Upper lobe of right lung (tissue), 1 donor: Measurements from ENCODE around the gene GRID2. TPM values are rescaled to one million over a fixed set of nuclear protein-coding genes. Genes with fewer than 3 reads are reported as not detected.
A peak's percentile ranks its signal among the peaks of the same experiment; 100 is the strongest.

Experiments
- ATAC-seq: fragments of 200-7000 bp; cut with Tn5 transposase; one replicate; pipeline ENCODE4 v1.9.1; 2020; ENCODE audit warnings: mild to moderate bottlenecking, moderate library complexity
- DNase-seq: peaks from one replicate; pipeline ENCODE4 v3.0.0-alpha.2; 2020
- H3K27ac ChIP-seq: fragments of 200-600 bp; one replicate; pipeline ENCODE4 v1.8.0; 2022
- H3K27me3 ChIP-seq: fragments of 200-600 bp; one replicate; pipeline ENCODE4 v1.8.0; 2022; ENCODE audit warnings: mild to moderate bottlenecking
- H3K36me3 ChIP-seq: fragments of 200-600 bp; one replicate; pipeline ENCODE4 v1.8.0; 2022
- H3K4me1 ChIP-seq: fragments of 200-600 bp; one replicate; pipeline ENCODE4 v1.8.0; 2022
- H3K4me3 ChIP-seq: fragments of 200-600 bp; one replicate; pipeline ENCODE4 v1.8.0; 2022; ENCODE audit warnings: mild to moderate bottlenecking
- H3K9me3 ChIP-seq: fragments of 200-600 bp; one replicate; pipeline ENCODE4 v1.8.0; 2022
- CTCF ChIP-seq: fragments of 200-600 bp; IDR thresholded peaks from one replicate; pipeline ENCODE4 v1.8.0; 2022; ENCODE audit warnings: antibody characterized with exemption
- intact Hi-C: fragments of 100-400 bp; cut with DNase I; formaldehyde crosslinking; loops from one replicate; pipeline ENCODE4 v1.11.0; 2022
- total RNA-seq: library from RNA; stranded (reverse); fragmentation: NEBNext Ultra II Directional; extraction: Animal tissue kit (Norgen Biotek cat#: 25700); gene quantifications from one replicate; pipeline ENCODE4 v1.2.1, GENCODE V29; 2021
- donor health status: DM: no; HTN: yes; CAD: no; lungs with severe emphysema.

The GRID2 gene
- total RNA-seq, 1 donor from 2014 or later, result not detected

GRCh38 chr4:93072292-93072691 lies 768.5 kb downstream of the GRID2 start:
- no peak for DNase-seq

GRCh38 chr4:93080316-93080715 lies 776.5 kb downstream of the GRID2 start:
- no peak for ATAC-seq

More at GRCh38 chr4:93072292-93072691, 768.5 kb downstream of the GRID2 start:
- no peak for TF ChIP-seq CTCF
- H3K4me1 ChIP-seq, result no peaks in the 10 kb centered on the region
- no peaks in the 10 kb centered on the region for H3K9me3 ChIP-seq
- intact Hi-C loops, result no loop called here
- H3K27ac ChIP-seq, result no peak overlapping the region
- no peak overlapping the region for H3K4me3 ChIP-seq
- no peaks in the 10 kb centered on the region for H3K36me3 ChIP-seq
- no peaks in the 10 kb centered on the region for H3K27me3 ChIP-seq
- ATAC-seq, result peak; percentile 86

GRCh38 chr4:93084599-93085305 lies 781.0 kb downstream of the GRID2 start:
- no peak overlapping the region for H3K27ac ChIP-seq
- H3K4me3 ChIP-seq, result no peak overlapping the region
- no peak for ATAC-seq
- no peak for TF ChIP-seq CTCF
- DNase-seq, result no peak
- H3K9me3 ChIP-seq, result no peaks in the 10 kb centered on the region
- intact Hi-C loops, result no loop called here
- no peaks in the 10 kb centered on the region for H3K36me3 ChIP-seq
- H3K4me1 ChIP-seq, result no peaks in the 10 kb centered on the region
- H3K27me3 ChIP-seq, result no peaks in the 10 kb centered on the region

More at GRCh38 chr4:93080316-93080715, 776.5 kb downstream of the GRID2 start:
- H3K4me1 ChIP-seq, result no peaks in the 10 kb centered on the region
- no peaks in the 10 kb centered on the region for H3K27me3 ChIP-seq
- no peak overlapping the region for H3K27ac ChIP-seq
- no peak overlapping the region for H3K4me3 ChIP-seq
- H3K9me3 ChIP-seq, result no peaks in the 10 kb centered on the region
- DNase-seq, result no peak
- TF ChIP-seq CTCF, result no peak
- H3K36me3 ChIP-seq, result no peaks in the 10 kb centered on the region
- intact Hi-C loops, result no loop called here

GRCh38 chr4:93086356-93086755 lies 782.6 kb downstream of the GRID2 start:
- no peak for DNase-seq
- Histone ChIP-seq H3K27me3 (no peaks in the 10 kb centered on the region), H3K4me3 (no peak overlapping the region), H3K9me3 (no peaks in the 10 kb centered on the region), H3K4me1 (no peaks in the 10 kb centered on the region), H3K36me3 (no peaks in the 10 kb centered on the region), H3K27ac (no peak overlapping the region)
- intact Hi-C loops, result no loop called here
- no peak for TF ChIP-seq CTCF
- ATAC-seq, result no peak

GRCh38 chr4:93092765-93093164 lies 789.0 kb downstream of the GRID2 start:
- Histone ChIP-seq H3K27me3 (no peaks in the 10 kb centered on the region), H3K36me3 (no peaks in the 10 kb centered on the region), H3K9me3 (no peaks in the 10 kb centered on the region), H3K4me1 (no peaks in the 10 kb centered on the region), H3K4me3 (no peak overlapping the region), H3K27ac (no peak overlapping the region)
- DNase-seq (no peak), ATAC-seq (no peak)
- intact Hi-C loops, result no loop called here
- TF ChIP-seq CTCF, result no peak
